Endothelial cell of umbilical vein (primary cell): ENCODE data around the gene KCNQ5. TPM values are rescaled to one million over a fixed set of nuclear protein-coding genes. Genes with fewer than 3 reads are reported as not detected.

Source experiments
- BruUV-seq: library from RNA; stranded (reverse); fragments of 400-500 nt; replicated peaks from 2 replicates; lab custom pipeline; 2021; lab: Mats Ljungman, UMichigan
- CTCF ChIA-PET: fragments of 300-600, 350-600 bp; sonication (Branson Sonifier 250); formaldehyde crosslinking; loops from one replicate; lab custom pipeline; 2021; ENCODE audit warnings: antibody characterized with exemption, inconsistent platforms; lab: Charles Lee
- POLR2A ChIA-PET: fragments of 300-600, 350-600 bp; sonication (Branson Sonifier 250); formaldehyde crosslinking; loops from one replicate; lab custom pipeline; 2021; ENCODE audit warnings: antibody characterized with exemption, inconsistent platforms; lab: Charles Lee
- DNase-seq: peaks from one replicate; pipeline ENCODE4 v3.0.0-alpha.2; 2011; ENCODE audit warnings: low read depth, low spot score
- FAIRE-seq: peaks from 2 replicates; lab custom pipeline; 2011; peaks lifted over from hg19 to GRCh38; lab: Jason Lieb, UNC
- H2AFZ ChIP-seq: 2 replicates; pipeline ENCODE4 v1.6.0; 2012; ENCODE audit warnings: low read depth, low read length, control low read depth, inconsistent platforms
- H3K27ac ChIP-seq: 2 replicates; pipeline ENCODE4 v1.5.1; 2011; ENCODE audit warnings: low read depth, mild to moderate bottlenecking, control low read depth, low read length, moderate library complexity; ENCODE audit not compliant: insufficient read depth
- H3K27me3 ChIP-seq, 2 experiments: 2 replicates each; pipeline versions ENCODE4 v1.6.0 to v1.6.1; 2011; ENCODE audit warnings: low read length in 2 of 2, mixed read lengths in 1 of 2; ENCODE audit not compliant: control insufficient read depth in 2 of 2, insufficient read depth in 2 of 2
- H3K36me3 ChIP-seq, 2 experiments: 2 replicates in 1 of 2; 3 replicates in 1 of 2; pipeline ENCODE4 v1.5.1; 2011; ENCODE audit warnings: low read length in 2 of 2, mild to moderate bottlenecking in 1 of 2, moderate library complexity in 1 of 2; ENCODE audit not compliant: control insufficient read depth in 2 of 2, insufficient read depth in 2 of 2; ENCODE audit errors: extremely low read depth in 1 of 2
- H3K4me1 ChIP-seq: 3 replicates; pipeline ENCODE4 v1.5.1; 2011; ENCODE audit warnings: mild to moderate bottlenecking, low read length; ENCODE audit not compliant: control insufficient read depth, insufficient read depth; ENCODE audit errors: extremely low read depth
- H3K4me2 ChIP-seq: 2 replicates; pipeline ENCODE4 v1.6.1; 2011; ENCODE audit warnings: low read length, control low read depth, mixed read lengths; ENCODE audit not compliant: insufficient read depth
- H3K4me3 ChIP-seq, 3 experiments: fragments of 200-600 bp in 1 of 3; sonication (generic), shearing (Covaris generic) in 1 of 3; replicated peaks in 1 of 3; 2 replicates each; pipeline ENCODE4 v1.5.1; 2011 to 2016; ENCODE audit warnings: control low read depth in 3 of 3, low read length in 3 of 3, mild to moderate bottlenecking in 2 of 3, inconsistent platforms in 1 of 3, low read depth in 1 of 3, moderate library complexity in 1 of 3; ENCODE audit not compliant: insufficient read depth in 1 of 3
- H3K79me2 ChIP-seq: 2 replicates; pipeline ENCODE4 v1.6.0; 2012; ENCODE audit warnings: low read length, inconsistent platforms; ENCODE audit not compliant: control insufficient read depth, insufficient read depth
- H3K9ac ChIP-seq: replicated peaks from 2 replicates; pipeline ENCODE3; 2011; ENCODE audit warnings: low read length, control low read depth; ENCODE audit not compliant: insufficient read depth; ENCODE audit errors: extremely low read depth
- H3K9me1 ChIP-seq: replicated peaks from 3 replicates; pipeline ENCODE4 v1.6.0; 2011; ENCODE audit warnings: mild to moderate bottlenecking, low read length; ENCODE audit not compliant: control insufficient read depth, insufficient read depth; ENCODE audit errors: extremely low read depth
- H3K9me3 ChIP-seq: replicated peaks from 2 replicates; pipeline ENCODE4 v1.5.1; 2012; ENCODE audit warnings: low read length, inconsistent platforms; ENCODE audit not compliant: control insufficient read depth, insufficient read depth
- H4K20me1 ChIP-seq: replicated peaks from 2 replicates; pipeline ENCODE3; 2011; ENCODE audit warnings: mild to moderate bottlenecking, low read length; ENCODE audit not compliant: control insufficient read depth, insufficient read depth; ENCODE audit errors: extremely low read depth
- EZH2 ChIP-seq: IDR thresholded peaks from 2 replicates; pipeline ENCODE4 v1.6.1; 2012; ENCODE audit warnings: borderline replicate concordance, low read depth, mild to moderate bottlenecking, moderate library complexity, low read length, inconsistent platforms; ENCODE audit not compliant: severe bottlenecking
- FOS ChIP-seq: IDR thresholded peaks from 2 replicates; pipeline ENCODE4 v1.6.1; 2011; ENCODE audit warnings: mild to moderate bottlenecking, low read length, moderate library complexity, borderline replicate concordance; ENCODE audit not compliant: insufficient read depth
- GATA2 ChIP-seq: IDR thresholded peaks from 2 replicates; pipeline ENCODE4 v1.7.0; 2011; ENCODE audit warnings: low read depth, mild to moderate bottlenecking, moderate library complexity, mixed read lengths, low read length; ENCODE audit not compliant: insufficient read length, insufficient read depth
- JUN ChIP-seq: IDR thresholded peaks from 2 replicates; pipeline ENCODE4 v1.6.1; 2011; ENCODE audit warnings: borderline replicate concordance, low read depth; ENCODE audit not compliant: insufficient read length, insufficient read depth
- MYC ChIP-seq: IDR thresholded peaks from one replicate; pipeline ENCODE4 v1.6.1; 2011; ENCODE audit warnings: mild to moderate bottlenecking, low read depth, low read length
- POLR2A ChIP-seq: IDR thresholded peaks from 2 replicates; pipeline ENCODE4 v1.6.1; 2012; ENCODE audit warnings: low read depth, mild to moderate bottlenecking, control low read depth, low read length
- POLR2AphosphoS5 ChIP-seq: IDR thresholded peaks from 2 replicates; pipeline ENCODE4 v1.6.1; 2012; ENCODE audit warnings: low read depth, mild to moderate bottlenecking, control low read depth, low read length, moderate library complexity; ENCODE audit not compliant: insufficient read depth
- dilution Hi-C: fragments of 300-500 bp; cut with MboI; formaldehyde crosslinking; loops from one replicate; pipeline ENCODE4 v1.15.0; 2019; ENCODE audit warnings: low sequenced_read_pairs; ENCODE audit not compliant: extremely low pct_ligation_motif_present
- intact Hi-C: fragments of 100-400 bp; cut with micrococcal nuclease; formaldehyde crosslinking; loops from one replicate; pipeline ENCODE4 v1.10.0; 2022
- polyA plus RNA-seq, 4 experiments: library from polyadenylated mRNA; depleted of rRNA in 3 of 4; stranded (reverse) in 3 of 4; unstranded in 1 of 4; fragments of >200 nt; gene quantifications; 2 replicates each; pipeline versions ENCODE4 v1.2.1 to v1.2.3, GENCODE V29; 2011 to 2012; ENCODE audit warnings: missing spikeins in 1 of 4
- total RNA-seq: library from RNA; stranded (reverse); gene quantifications from 2 replicates; pipeline ENCODE4 v1.2.3, GENCODE V29; 2021
- TF ChIP-seq, protein P1 (sequence below): IDR thresholded peaks from 2 replicates; pipeline ENCODE4 v1.6.1; 2011; ENCODE audit not compliant: insufficient read depth, insufficient read length
- TF ChIP-seq, protein P2 (sequence below), 2 donors: IDR thresholded peaks; 1 replicate in 1 of 2; 2 replicates in 1 of 2; pipeline ENCODE4 v1.5.1; 2011; ENCODE audit warnings: low read length in 2 of 2, mild to moderate bottlenecking in 2 of 2, moderate library complexity in 2 of 2, control low read depth in 1 of 2, inconsistent platforms in 1 of 2, low read depth in 1 of 2; ENCODE audit not compliant: insufficient read depth in 1 of 2; ENCODE audit errors: extremely low read depth in 1 of 2

Gene KCNQ5
- total and polyA plus RNA-seq, 2 donors (not counting 3 experiments of a cell fraction or from before 2014, with no cell fraction given), result 0.22 TPM; not detected in 1

DNA sequence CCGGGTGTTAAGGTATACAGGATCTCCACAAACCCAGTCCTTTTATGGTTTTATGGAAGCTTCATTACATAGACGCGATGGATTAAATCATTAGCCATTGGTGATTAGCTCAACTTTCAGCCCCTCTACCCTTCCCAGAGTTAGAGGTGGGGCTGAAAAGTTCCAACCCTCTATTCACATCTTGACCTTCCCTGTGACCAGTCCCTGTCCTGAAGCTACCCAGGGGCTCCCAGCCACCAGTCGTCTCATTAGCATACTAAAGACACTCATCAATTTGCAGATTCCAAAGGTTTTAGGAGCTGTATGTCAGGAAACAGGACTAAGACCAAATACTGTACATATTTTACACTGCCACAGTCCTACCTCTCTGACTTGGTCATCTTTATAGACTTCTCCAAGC lies 582.4 kb downstream of the KCNQ5 start:
- TF ChIP-seq POLR2A, result no peak
- TF ChIP-seq POLR2AphosphoS5, result no peak
- no peak for TF ChIP-seq EZH2
- TF ChIP-seq, protein P1, sequence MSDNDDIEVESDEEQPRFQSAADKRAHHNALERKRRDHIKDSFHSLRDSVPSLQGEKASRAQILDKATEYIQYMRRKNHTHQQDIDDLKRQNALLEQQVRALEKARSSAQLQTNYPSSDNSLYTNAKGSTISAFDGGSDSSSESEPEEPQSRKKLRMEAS, result no peak
- TF ChIP-seq GATA2, result no peak
- TF ChIP-seq JUN, result no peak
- TF ChIP-seq, protein P2, sequence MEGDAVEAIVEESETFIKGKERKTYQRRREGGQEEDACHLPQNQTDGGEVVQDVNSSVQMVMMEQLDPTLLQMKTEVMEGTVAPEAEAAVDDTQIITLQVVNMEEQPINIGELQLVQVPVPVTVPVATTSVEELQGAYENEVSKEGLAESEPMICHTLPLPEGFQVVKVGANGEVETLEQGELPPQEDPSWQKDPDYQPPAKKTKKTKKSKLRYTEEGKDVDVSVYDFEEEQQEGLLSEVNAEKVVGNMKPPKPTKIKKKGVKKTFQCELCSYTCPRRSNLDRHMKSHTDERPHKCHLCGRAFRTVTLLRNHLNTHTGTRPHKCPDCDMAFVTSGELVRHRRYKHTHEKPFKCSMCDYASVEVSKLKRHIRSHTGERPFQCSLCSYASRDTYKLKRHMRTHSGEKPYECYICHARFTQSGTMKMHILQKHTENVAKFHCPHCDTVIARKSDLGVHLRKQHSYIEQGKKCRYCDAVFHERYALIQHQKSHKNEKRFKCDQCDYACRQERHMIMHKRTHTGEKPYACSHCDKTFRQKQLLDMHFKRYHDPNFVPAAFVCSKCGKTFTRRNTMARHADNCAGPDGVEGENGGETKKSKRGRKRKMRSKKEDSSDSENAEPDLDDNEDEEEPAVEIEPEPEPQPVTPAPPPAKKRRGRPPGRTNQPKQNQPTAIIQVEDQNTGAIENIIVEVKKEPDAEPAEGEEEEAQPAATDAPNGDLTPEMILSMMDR (IDR thresholded peaks at IDR 0.05; ENCODE audit: extremely low read depth in 1 of 2, insufficient read depth in 1 of 2, low read depth in 1 of 2, low read length in 2 of 2), result no peak
- no peak for TF ChIP-seq FOS
- TF ChIP-seq MYC, result no peak
- no peaks in the 10 kb centered on the region for H3K9me3 ChIP-seq
- FAIRE-seq, result no peak

More for the DNA sequence above, 582.4 kb downstream of the KCNQ5 start:
- H3K9me1 ChIP-seq, result no peaks in the 10 kb centered on the region
- DNase-seq, result no peak
- BruUV-seq, result no TSS peak
- H3K4me3 ChIP-seq, result no peak overlapping the region
- intact Hi-C loops (no loop called here), dilution Hi-C loops (no loop called here)
- no peaks in the 10 kb centered on the region for H4K20me1 ChIP-seq
- H3K4me1 ChIP-seq, result no peaks in the 10 kb centered on the region
- H3K36me3 ChIP-seq, result no peaks in the 10 kb centered on the region
- CTCF ChIA-PET, result interaction anchor here (0.7 kb wide), 1 partner anchor 125 kb away, joined by 3 read pairs; no protein-coding TSS in a partner anchor
- peaks cover 0 to 1% of the 10 kb centered on the region in 2 experiments for H3K27me3 ChIP-seq
- POLR2A ChIA-PET, result no interaction called here
- no peak overlapping the region for H2AFZ ChIP-seq
- H3K79me2 ChIP-seq, result no peaks in the 10 kb centered on the region
- H3K9ac ChIP-seq, result no peak overlapping the region
- no peak overlapping the region for H3K4me2 ChIP-seq
- no peak overlapping the region for H3K27ac ChIP-seq
